WTC11 (cell line): ENCODE results near the gene GRAMD1A. TPM values are rescaled to one million over a fixed set of nuclear protein-coding genes. Genes with fewer than 3 reads are reported as not detected.

Experiments used
- ATAC-seq: fragments of 200-7000 bp; cut with Tn5 transposase; 2 replicates; pipeline ENCODE4 v1.10.0; 2021; ENCODE audit warnings: mild to moderate bottlenecking, moderate library complexity
- CTCF ChIA-PET: fragments of 300-600 bp; sonication (Branson Sonifier 250); formaldehyde crosslinking; loops from one replicate; lab custom pipeline; 2021; ENCODE audit warnings: antibody characterized with exemption; lab: Charles Lee
- POLR2A ChIA-PET: fragments of 350-600 bp; sonication (Branson Sonifier 250); formaldehyde crosslinking; loops from one replicate; lab custom pipeline; 2021; ENCODE audit warnings: antibody characterized with exemption; lab: Charles Lee
- DNase-seq: peaks from one replicate; pipeline ENCODE4 v3.0.0; 2021; ENCODE audit warnings: low spot score
- H3K27ac Mint-ChIP-seq: 2 replicates; pipeline ENCODE4 v1.8.0; 2021; ENCODE audit warnings: mixed read lengths
- H3K27me3 Mint-ChIP-seq: 2 replicates; pipeline ENCODE4 v1.8.0; 2021; ENCODE audit warnings: low read depth, mild to moderate bottlenecking, moderate library complexity, mixed read lengths
- H3K36me3 Mint-ChIP-seq: 2 replicates; pipeline ENCODE4 v1.8.0; 2021; ENCODE audit warnings: mixed read lengths
- H3K4me1 Mint-ChIP-seq: 2 replicates; pipeline ENCODE4 v1.8.0; 2022; ENCODE audit warnings: mixed read lengths
- H3K4me3 Mint-ChIP-seq: 2 replicates; pipeline ENCODE4 v1.8.0; 2021; ENCODE audit warnings: mild to moderate bottlenecking, moderate library complexity, mixed read lengths
- H3K9me3 Mint-ChIP-seq: 2 replicates; pipeline ENCODE4 v1.8.0; 2021; ENCODE audit warnings: mixed read lengths
- CBFB ChIP-seq: sonication (generic); formaldehyde crosslinking; IDR thresholded peaks from 2 replicates; pipeline ENCODE4 v1.8.1; 2022; ENCODE audit warnings: mild to moderate bottlenecking, low read depth, missing genetic modification reagents
- ERG ChIP-seq: fragments of 250-450 bp; sonication (Bioruptor Pico); IDR thresholded peaks from 2 replicates; pipeline ENCODE4 v1.8.0; 2021; ENCODE audit warnings: mild to moderate bottlenecking
- FOXK1 ChIP-seq: sonication (generic); formaldehyde crosslinking; IDR thresholded peaks from 2 replicates; pipeline ENCODE4 v1.8.0; 2022; ENCODE audit warnings: mild to moderate bottlenecking, moderate library complexity, missing genetic modification reagents
- FOXP1 ChIP-seq: sonication (generic); formaldehyde crosslinking; IDR thresholded peaks from 2 replicates; pipeline ENCODE4 v1.8.0; 2022; ENCODE audit warnings: missing genetic modification reagents, mild to moderate bottlenecking, moderate library complexity, borderline replicate concordance
- GABPB1 ChIP-seq: sonication (generic); formaldehyde crosslinking; IDR thresholded peaks from 2 replicates; pipeline ENCODE4 v1.8.1; 2023; ENCODE audit warnings: mild to moderate bottlenecking, missing genetic modification reagents
- IRF2 ChIP-seq: sonication (generic); formaldehyde crosslinking; IDR thresholded peaks from 2 replicates; pipeline ENCODE4 v1.8.0; 2022; ENCODE audit warnings: low read depth, missing genetic modification reagents, borderline replicate concordance
- MAX ChIP-seq: sonication (generic); formaldehyde crosslinking; IDR thresholded peaks from 2 replicates; pipeline ENCODE4 v1.8.0; 2022; ENCODE audit warnings: mild to moderate bottlenecking, missing genetic modification reagents
- MXD4 ChIP-seq: fragments of 250-450 bp; sonication (Bioruptor Pico); IDR thresholded peaks from 2 replicates; pipeline ENCODE4 v1.8.0; 2021; ENCODE audit warnings: mild to moderate bottlenecking, moderate library complexity, borderline replicate concordance
- NFATC4 ChIP-seq: fragments of 250-450 bp; sonication (Bioruptor Pico); IDR thresholded peaks from 2 replicates; pipeline ENCODE4 v1.9.0; 2021; ENCODE audit warnings: mild to moderate bottlenecking
- NFYB ChIP-seq: sonication (generic); formaldehyde crosslinking; conservative IDR thresholded peaks from 2 replicates; pipeline ENCODE4 v1.8.0; 2022; ENCODE audit warnings: low read depth, missing genetic modification reagents
- OVOL2 ChIP-seq: fragments of 250-450 bp; sonication (Bioruptor Pico); IDR thresholded peaks from 2 replicates; pipeline ENCODE4 v1.9.0; 2021; ENCODE audit warnings: mild to moderate bottlenecking, borderline replicate concordance
- SP1 ChIP-seq: sonication (generic); formaldehyde crosslinking; conservative IDR thresholded peaks from 2 replicates; pipeline ENCODE4 v1.8.1; 2022; ENCODE audit warnings: missing genetic modification reagents
- USF1 ChIP-seq: sonication (generic); formaldehyde crosslinking; IDR thresholded peaks from 2 replicates; pipeline ENCODE4 v1.8.0; 2022; ENCODE audit warnings: mild to moderate bottlenecking, missing genetic modification reagents
- ZNF423 ChIP-seq: fragments of 250-450 bp; sonication (Bioruptor Pico); IDR thresholded peaks from 2 replicates; pipeline ENCODE4 v2.1.2; 2022; ENCODE audit warnings: mild to moderate bottlenecking, moderate library complexity
- ZSCAN18 ChIP-seq: fragments of 250-450 bp; sonication (Bioruptor Pico); IDR thresholded peaks from 2 replicates; pipeline ENCODE4 v2.1.2; 2022; ENCODE audit warnings: mild to moderate bottlenecking, moderate library complexity
- total RNA-seq: library from RNA; stranded (reverse); gene quantifications from 3 replicates; pipeline ENCODE4 v1.2.3, GENCODE V29; 2021
- TF ChIP-seq, protein P1 (sequence below): sonication (generic); formaldehyde crosslinking; IDR thresholded peaks from 2 replicates; pipeline ENCODE4 v1.8.0; 2023; ENCODE audit warnings: mild to moderate bottlenecking, missing genetic modification reagents
- TF ChIP-seq, protein P2 (sequence below): sonication (generic); formaldehyde crosslinking; IDR thresholded peaks from 2 replicates; pipeline ENCODE4 v1.8.1; 2023; ENCODE audit warnings: mild to moderate bottlenecking, missing genetic modification reagents, moderate library complexity

GRAMD1A gene
- total RNA-seq, 1 experiment from 2014 or later: 389 TPM

- H3K27me3 Mint-ChIP-seq: peaks cover 8% of the 10 kb centered on the region
- peak; percentile 26; the same call in 1 of the 2 replicates for ATAC-seq
- peaks cover 7% of the 10 kb centered on the region for H3K4me1 Mint-ChIP-seq
- TF ChIP-seq ZNF423 (CRISPR knock-in tag) (no peak), FOXP1 (CRISPR knock-in tag) (no peak), FOXK1 (no peak), SP1 (CRISPR knock-in tag) (no peak), GABPB1 (CRISPR knock-in tag) (no peak), CBFB (CRISPR knock-in tag) (no peak), NFATC4 (CRISPR knock-in tag) (no peak), MXD4 (no peak), ERG (no peak), USF1 (CRISPR knock-in tag) (no peak), OVOL2 (no peak), IRF2 (CRISPR knock-in tag) (no peak), ZSCAN18 (CRISPR knock-in tag) (no peak), MAX (CRISPR knock-in tag) (no peak), NFYB (CRISPR knock-in tag) (no peak)
- TF ChIP-seq, protein P1, sequence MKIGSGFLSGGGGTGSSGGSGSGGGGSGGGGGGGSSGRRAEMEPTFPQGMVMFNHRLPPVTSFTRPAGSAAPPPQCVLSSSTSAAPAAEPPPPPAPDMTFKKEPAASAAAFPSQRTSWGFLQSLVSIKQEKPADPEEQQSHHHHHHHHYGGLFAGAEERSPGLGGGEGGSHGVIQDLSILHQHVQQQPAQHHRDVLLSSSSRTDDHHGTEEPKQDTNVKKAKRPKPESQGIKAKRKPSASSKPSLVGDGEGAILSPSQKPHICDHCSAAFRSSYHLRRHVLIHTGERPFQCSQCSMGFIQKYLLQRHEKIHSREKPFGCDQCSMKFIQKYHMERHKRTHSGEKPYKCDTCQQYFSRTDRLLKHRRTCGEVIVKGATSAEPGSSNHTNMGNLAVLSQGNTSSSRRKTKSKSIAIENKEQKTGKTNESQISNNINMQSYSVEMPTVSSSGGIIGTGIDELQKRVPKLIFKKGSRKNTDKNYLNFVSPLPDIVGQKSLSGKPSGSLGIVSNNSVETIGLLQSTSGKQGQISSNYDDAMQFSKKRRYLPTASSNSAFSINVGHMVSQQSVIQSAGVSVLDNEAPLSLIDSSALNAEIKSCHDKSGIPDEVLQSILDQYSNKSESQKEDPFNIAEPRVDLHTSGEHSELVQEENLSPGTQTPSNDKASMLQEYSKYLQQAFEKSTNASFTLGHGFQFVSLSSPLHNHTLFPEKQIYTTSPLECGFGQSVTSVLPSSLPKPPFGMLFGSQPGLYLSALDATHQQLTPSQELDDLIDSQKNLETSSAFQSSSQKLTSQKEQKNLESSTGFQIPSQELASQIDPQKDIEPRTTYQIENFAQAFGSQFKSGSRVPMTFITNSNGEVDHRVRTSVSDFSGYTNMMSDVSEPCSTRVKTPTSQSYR (CRISPR knock-in tag): no peak
- TF ChIP-seq, protein P2, sequence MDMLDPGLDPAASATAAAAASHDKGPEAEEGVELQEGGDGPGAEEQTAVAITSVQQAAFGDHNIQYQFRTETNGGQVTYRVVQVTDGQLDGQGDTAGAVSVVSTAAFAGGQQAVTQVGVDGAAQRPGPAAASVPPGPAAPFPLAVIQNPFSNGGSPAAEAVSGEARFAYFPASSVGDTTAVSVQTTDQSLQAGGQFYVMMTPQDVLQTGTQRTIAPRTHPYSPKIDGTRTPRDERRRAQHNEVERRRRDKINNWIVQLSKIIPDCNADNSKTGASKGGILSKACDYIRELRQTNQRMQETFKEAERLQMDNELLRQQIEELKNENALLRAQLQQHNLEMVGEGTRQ (CRISPR knock-in tag): no peak
- no peak overlapping the region for H3K27ac Mint-ChIP-seq
- H3K9me3 Mint-ChIP-seq: 0 out of 2 replicates have a peak, but pooled peaks cover 3% of the 10 kb centered on the region
- no peaks in the 10 kb centered on the region; the same call in 1 of the 2 replicates for H3K36me3 Mint-ChIP-seq
- ChIA-PET CTCF (interaction anchor here (1.3 kb wide), 1 partner anchor 19 kb away, joined by 6 read pairs; no protein-coding TSS in a partner anchor), POLR2A (no interaction called here)
- no peak for DNase-seq
- no peak overlapping the region for H3K4me3 Mint-ChIP-seq
These were observed 74.5 kb downstream of the GRAMD1A start for GRCh38 chr19:35074426-35075201.
